GM12891 (cell line): ENCODE results near the gene DNASE1L2.

Source experiments
- PAX5 ChIP-seq: IDR thresholded peaks from 2 replicates; pipeline ENCODE4 v1.6.1; 2011; ENCODE audit warnings: low read length, moderate library complexity, mild to moderate bottlenecking; ENCODE audit not compliant: insufficient read depth, severe bottlenecking
- POLR2A ChIP-seq: IDR thresholded peaks from 2 replicates; pipeline ENCODE4 v1.6.1; 2011; ENCODE audit warnings: low read depth, low read length, control low read depth
- POLR2AphosphoS5 ChIP-seq: IDR thresholded peaks from 2 replicates; pipeline ENCODE4 v1.6.1; 2011; ENCODE audit warnings: low read depth, low read length, control low read depth
- POU2F2 ChIP-seq: IDR thresholded peaks from 2 replicates; pipeline ENCODE4 v1.6.1; 2011; ENCODE audit warnings: low read depth, mild to moderate bottlenecking, control low read depth, low read length, moderate library complexity
- SPI1 ChIP-seq: IDR thresholded peaks from 2 replicates; pipeline ENCODE4 v1.6.1; 2011; ENCODE audit warnings: low read depth, low read length, control low read depth
- TAF1 ChIP-seq: IDR thresholded peaks from 2 replicates; pipeline ENCODE4 v1.6.1; 2011; ENCODE audit warnings: low read depth, low read length, control low read depth

GRCh38 chr16:2243031-2243528 lies 6.8 kb downstream of the DNASE1L2 start:
- no peak for TF ChIP-seq POLR2AphosphoS5
- TF ChIP-seq POLR2A = no peak
- no peak for TF ChIP-seq TAF1
- TF ChIP-seq SPI1 = no peak
- TF ChIP-seq PAX5 = no peak
- no peak for TF ChIP-seq POU2F2
